Stimulated activated CD4-positive, alpha-beta T cell treated with anti-CD3 and anti-CD28 coated beads, Interleukin-1b, Interleukin-23, amount 100 ng/mL, for 24 hours (primary cell): Measurements from ENCODE around the gene NCK2.

Source experiments
- DNase-seq, 4 experiments: peaks; one replicate each; pipeline ENCODE4 v3.0.0-alpha.2; 2020; ENCODE audit warnings: low read depth in 4 of 4, low spot score in 1 of 4

The NCK2 gene

DNA sequence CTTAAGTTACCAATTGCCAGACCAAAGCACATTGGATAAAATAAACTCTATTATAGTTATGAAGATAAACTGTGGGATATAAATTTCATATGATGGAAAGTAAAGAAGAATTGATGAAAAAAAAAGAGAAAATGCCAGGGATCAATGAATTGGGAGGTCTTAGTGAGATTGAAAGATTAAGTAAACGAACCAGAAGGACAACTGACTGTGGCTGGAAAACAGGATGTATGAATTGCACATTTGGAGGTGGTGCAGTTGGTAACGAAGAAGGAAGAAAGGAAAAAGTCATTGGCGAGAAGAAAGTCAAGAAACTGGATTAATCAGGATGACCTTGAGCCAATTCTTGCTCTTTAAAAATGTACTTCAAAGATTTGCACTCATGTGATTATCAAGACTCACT is 166.7 kb downstream of the NCK2 start:
- no peak for DNase-seq

DNA sequence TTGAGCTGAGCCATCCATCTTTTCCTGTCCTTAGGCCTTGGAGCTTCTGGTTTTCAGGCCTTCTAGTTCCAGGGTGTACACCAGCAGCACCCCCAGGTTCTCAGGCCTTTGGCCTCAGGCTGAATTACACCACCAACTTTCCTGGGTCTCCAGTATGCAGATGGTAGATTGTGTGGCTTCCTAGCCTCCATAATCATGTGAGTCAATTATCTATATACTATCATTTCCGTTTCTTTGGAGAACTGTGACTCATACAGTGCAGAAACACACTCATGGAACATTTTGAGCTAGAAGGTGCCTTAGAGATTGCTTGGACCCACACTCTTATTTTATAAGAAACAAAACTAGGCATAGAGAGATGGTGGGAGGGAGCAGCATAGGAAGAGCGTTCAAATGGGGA is 167.4 kb downstream of the NCK2 start:
- DNase-seq, result no peak

DNA sequence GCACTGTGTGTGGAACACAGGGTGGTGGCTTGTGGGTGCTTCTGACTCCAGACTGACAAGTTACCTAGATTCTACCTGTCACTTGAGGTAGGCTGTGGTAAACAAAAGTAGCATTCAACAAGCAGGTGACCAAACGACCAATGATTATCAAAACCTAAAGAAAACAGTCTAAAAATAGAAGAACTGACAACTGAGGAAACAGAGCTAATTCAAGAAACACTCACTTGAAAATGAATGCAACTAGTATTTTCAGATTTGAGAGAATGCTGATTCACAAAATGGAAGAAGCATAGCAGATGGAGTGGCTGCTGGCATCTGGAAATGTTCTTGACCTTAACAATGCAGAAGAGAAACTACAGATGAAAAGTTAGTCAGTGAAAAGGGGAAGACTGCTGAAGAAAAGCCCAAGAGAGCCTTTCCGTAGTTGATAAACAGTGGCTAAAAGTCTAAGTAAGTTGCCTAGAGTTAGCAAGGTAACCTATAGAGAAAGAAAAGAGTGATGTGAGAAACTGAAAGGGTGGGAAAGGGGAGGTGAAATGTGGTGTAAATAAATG is 170.4 kb downstream of the NCK2 start:
- no peak for DNase-seq

DNA sequence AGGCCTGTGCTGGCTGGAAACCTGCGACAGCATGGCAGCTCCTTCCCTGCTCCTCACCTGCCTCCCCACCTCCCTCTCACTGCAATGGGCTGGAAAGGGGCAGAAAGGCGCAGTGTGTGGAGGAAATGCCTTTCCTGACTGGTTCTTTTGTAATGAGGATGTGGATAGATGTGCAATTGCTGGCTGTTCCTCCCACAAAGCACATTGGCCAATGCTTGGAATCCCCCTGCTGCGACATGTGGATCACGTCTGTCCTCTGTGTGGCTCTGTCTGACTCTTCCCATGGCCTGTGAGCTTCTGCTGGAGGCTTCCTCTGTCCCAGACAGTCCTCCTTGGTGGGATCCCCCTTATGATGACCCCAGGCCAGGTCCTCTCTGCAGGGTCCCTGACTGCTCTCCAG is 172.5 kb downstream of the NCK2 start:
- no peak for DNase-seq

- no peak for DNase-seq
Measured at GRCh38 chr2:105917688-105918087, 173.0 kb downstream of the NCK2 start.

DNA sequence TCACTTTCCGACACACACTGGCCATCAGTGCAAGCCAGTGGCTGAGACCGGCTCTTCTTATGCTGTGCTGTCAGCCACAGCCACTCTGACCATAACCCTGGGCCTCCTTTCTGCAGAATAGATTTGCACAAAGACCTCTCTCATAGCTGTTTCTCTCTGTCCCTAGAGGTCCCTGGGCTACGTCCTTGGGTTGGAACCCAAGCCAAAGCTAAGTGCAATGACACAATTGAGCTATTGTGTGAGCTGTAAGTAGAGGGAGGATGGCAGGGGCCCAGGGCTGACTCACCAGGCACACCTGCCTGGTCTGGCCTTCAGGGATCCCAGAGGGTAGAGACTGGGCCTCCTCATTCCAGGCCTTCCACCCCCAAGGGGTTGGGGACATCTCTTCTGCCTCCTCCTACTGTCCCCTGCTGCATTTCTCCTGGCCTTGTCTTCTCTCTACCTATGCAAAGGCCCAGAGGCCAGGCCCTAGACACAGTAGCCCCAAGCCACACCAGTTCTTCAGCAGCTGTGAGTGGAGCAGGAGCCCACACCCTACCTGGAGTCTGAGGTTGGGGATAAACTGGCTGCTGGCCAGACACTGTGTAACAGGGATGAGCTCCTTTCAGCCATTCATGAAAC is 174.6 kb downstream of the NCK2 start:
- no peak for DNase-seq

DNA sequence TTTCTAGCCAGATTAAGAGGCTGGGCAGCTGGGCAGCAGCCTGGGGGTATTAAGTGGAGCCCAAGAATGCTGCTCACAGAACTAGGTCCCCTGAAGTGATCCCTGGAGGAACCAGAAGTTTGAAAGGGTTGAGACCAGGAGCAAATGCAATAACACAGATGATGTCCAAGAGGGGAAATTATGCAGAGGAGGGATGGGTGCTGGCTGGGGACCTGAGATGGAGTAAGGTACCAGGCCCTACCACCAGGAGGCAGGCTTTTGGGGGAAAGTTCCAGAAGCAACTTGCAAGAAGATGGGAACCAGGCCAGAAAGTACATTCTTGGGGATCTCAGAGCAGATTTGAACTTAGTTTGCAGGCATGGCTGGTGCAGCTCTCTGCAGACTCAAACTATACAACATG is 175.1 kb downstream of the NCK2 start:
- DNase-seq, result peak in 2 of 4 experiments; percentile 21 to 33

DNA sequence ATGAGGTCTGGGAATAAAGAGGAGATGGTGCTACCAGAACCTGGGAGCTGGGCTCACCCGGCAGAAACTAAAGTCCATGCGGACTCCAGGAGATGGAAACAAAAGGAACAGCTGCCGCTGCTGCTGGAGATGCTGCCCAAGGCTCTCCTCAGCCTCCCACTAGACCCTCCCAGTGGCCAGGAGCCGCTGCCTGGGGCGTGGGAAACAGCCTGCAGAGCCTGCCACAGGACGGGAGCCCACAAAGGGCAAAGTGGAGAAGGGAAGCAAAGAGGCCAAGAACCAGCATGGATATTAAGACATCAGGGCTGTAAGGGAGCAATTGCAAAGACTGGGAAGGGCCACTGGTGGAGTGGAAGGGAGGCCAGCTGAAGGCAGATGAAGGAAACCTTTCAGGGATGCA is 179.6 kb downstream of the NCK2 start:
- no peak for DNase-seq

- DNase-seq, result no peak
Measured at GRCh38 chr2:105924932-105925331, 180.2 kb downstream of the NCK2 start.

- no peak for DNase-seq
Measured at GRCh38 chr2:105925390-105925789, 180.7 kb downstream of the NCK2 start.

GRCh38 chr2:105926960-105927678 is 182.4 kb downstream of the NCK2 start:
- peak in 1 of 4 experiments; percentile 32 for DNase-seq

- DNase-seq, result no peak
Measured at GRCh38 chr2:105928086-105928485, 183.4 kb downstream of the NCK2 start.

GRCh38 chr2:105928563-105928962 is 183.9 kb downstream of the NCK2 start:
- no peak for DNase-seq

GRCh38 chr2:105929516-105929915 is 184.8 kb downstream of the NCK2 start:
- DNase-seq, result peak in 1 of 4 experiments; percentile 12

DNA sequence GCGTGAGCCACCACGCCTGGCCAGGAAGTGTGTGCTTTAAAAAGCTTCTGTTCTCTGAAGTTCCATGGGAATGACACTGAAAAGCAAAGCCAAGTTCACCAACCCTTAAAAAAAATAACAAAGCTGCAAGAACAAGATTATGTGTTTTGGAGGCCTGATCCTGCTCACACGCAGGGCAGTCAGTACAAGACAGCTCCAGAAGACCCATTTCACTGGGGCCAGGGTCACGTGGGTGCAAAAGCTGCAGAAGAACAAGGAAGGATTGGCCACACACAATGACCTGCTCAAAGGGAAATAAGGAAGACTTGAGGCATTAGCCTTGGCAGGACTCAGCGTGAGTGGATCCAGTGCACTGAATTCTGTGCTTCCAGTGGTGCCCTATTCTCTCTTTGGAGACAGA is 187.9 kb downstream of the NCK2 start:
- DNase-seq, result no peak

- no peak for DNase-seq
Measured at GRCh38 chr2:105933906-105934305, 189.2 kb downstream of the NCK2 start.

DNA sequence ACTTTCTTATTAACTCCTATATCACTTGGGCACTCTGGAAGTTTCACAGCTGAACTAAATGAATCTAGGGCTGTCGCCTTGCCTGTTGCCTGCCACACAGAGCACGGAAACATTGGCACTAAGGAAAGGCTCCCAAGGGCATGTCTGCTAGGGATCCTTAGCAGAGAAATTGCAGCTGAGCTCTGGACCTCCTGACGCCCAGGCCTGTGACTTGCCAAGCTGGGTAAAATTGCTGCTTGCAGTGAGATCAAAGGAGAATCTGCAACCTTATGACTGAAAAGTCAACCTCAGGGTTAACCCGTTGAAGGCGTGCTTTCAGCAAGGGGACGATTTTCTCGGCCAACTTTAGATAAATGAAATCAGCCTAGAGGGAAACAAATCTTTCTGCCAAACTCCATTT is 189.8 kb downstream of the NCK2 start:
- DNase-seq, result peak in 2 of 4 experiments; percentile 16 to 17

DNA sequence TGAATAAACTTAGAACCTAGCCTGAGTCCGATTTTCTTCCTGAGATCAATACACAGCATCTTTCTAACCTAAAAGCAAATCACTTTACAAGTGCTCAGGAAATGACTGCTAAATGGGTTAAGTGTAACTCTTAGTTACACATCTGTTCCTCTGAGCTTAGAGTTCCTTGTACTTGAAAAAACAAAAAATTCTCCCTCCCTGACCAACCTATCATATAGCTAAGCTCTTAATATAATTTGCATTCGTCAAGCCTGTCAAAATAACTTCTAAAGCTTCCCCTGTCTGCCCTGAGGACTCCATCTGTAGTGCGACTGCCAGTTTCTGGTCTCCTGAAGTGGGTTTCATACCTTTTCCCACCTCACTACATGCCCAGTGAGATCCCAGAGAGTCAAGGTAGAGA is 190.4 kb downstream of the NCK2 start:
- no peak for DNase-seq

- DNase-seq, result no peak
Measured at GRCh38 chr2:105936954-105937353, 192.2 kb downstream of the NCK2 start.

- DNase-seq, result no peak
Measured at GRCh38 chr2:105937498-105938097, 192.9 kb downstream of the NCK2 start.
